Stimulated activated CD4-positive, alpha-beta T cell treated with anti-CD3 and anti-CD28 coated beads, Interleukin-12 subunit alpha, Interleukin-12 subunit beta, amount 100 ng/mL, for 48 hours (primary cell): ENCODE measurements around the gene PCSK7.
"Not testable (repeated sequence)": the region's sequence is repeated elsewhere in the genome, so short reads cannot be mapped to it uniquely, and the experiment has no call there.

Experiments
- DNase-seq, 3 donors: peaks; one replicate each; pipeline ENCODE4 v3.0.0-alpha.2; 2020; ENCODE audit warnings: low read depth in 2 of 3, low spot score in 1 of 3

The PCSK7 gene

GRCh38 chr11:117231842-117232091 lies at the start of gene PCSK7:
TSS of gene PCSK7 (minus strand) at chr11:117232073. CDS start at chr11:117229844, 2,229 bp downstream.
- DNase-seq: peak in 2 of 3 donors; percentile 35 to 65

- no peak for DNase-seq
These were observed 49.3 kb upstream of the PCSK7 start for GRCh38 chr11:117281159-117281558.

GRCh38 chr11:117279711-117280376 lies 48.0 kb upstream of the PCSK7 start:
- no peak for DNase-seq

DNA sequence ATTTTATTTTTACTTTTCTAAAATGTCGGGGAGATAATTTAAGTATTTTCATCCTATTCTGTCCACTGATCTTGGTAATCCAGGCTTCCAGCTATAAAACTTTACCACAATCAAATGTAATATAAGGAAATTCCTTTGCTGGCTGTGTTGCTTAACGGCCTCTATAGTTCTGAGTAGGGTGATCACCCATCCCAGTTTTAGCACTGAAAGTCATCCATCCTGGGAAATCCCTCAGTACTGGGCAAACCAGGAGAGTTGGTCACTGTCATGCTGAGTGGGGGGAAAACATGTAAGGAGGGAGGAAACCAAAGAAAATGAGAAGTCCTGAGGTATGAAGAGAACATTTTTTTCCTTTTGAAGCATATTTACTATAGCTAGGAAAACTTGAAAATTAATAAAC lies 46.5 kb upstream of the PCSK7 start:
- no peak for DNase-seq

DNA sequence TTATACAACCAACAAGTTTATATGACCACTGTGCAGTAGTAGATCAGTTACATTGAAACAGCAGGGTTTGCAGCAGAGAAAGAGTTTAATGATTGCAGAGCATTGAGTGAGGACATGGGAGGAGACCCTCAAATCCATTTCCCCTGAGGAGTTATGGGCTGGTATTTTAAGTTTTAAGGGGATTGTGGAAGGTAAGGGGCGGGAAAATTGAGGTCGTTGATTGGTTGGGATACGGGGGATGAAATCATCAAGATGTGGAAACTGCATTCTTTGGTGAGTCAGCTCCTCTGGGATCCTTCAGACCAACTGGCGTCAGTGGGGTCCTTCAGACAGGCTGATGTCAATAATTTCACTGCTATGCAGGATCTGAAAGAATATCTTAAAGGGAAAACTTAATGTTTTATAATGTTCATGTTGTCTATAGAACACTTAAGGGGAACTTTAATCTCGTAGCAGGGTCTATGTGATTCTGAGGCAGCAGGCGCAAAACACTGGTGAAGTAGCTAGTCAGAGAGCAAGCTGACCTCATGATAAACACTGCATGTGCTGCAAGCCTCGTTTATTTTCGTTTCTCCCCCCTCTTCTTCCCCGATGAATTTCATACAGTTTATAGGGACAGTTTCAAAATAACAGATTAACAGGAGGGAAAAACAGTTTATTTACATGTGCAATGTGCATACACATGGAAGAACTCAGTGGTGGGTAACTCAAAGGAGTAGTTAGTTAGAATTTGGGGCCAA lies 41.8 kb upstream of the PCSK7 start:
- DNase-seq: no peak

- not testable (repeated sequence) for DNase-seq
These were observed 40.3 kb upstream of the PCSK7 start for GRCh38 chr11:117272175-117272574.

DNA sequence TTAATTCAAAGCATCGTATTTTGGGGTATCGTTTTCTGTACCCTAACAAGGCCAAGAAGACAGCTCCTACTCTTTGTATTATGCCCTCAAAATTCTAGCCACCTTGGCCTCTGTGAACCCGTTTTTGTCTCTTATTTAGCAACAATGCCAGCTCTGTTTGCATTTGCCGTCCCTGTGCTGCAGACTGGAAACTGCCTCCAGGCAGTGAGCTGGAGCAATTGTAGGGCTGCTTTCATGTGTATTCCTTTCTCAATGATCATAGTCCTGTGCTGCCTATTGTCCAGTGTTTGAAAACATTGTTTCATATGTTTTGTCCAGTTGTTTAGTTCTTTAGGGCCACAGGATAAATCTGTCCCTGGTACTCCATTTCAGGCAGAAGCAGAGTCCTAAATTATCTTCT lies 39.3 kb upstream of the PCSK7 start:
- no peak for DNase-seq

- no peak for DNase-seq
These were observed 38.0 kb upstream of the PCSK7 start for GRCh38 chr11:117269856-117270255.

GRCh38 chr11:117265745-117266144 lies 33.9 kb upstream of the PCSK7 start:
- no peak for DNase-seq

DNA sequence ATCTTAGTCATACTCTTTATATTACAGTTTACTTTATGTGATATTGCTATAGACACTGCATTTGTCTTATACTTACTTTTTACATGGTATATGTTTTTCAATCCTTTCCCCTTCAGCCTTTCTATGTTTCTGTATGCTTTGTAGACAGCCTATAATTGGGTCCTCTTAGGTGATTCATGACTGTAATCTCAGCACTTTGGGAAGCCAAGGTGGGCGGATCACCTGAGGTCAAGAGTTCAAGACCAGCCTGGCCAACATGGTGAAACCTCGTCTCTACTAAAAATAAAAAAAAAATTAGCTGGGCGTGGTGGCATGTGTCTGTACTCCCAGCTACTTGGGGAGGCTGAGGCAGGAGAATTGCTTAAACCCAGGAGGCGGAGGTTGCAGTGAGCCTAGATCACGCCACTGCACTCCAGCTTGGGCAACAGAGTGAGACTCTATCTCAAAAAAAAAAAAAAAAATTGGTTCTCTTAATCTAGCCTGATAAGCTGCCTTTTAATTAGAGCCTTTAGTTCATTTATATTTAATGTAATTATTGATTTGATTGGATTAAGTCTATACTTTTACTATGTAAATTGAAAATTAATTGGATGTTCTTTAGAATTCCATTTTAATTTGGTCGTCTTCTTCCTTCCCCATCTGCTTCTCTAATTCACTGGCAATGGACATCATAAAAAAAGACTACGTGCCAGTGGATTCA lies 32.9 kb upstream of the PCSK7 start:
- DNase-seq: not testable (repeated sequence)

DNA sequence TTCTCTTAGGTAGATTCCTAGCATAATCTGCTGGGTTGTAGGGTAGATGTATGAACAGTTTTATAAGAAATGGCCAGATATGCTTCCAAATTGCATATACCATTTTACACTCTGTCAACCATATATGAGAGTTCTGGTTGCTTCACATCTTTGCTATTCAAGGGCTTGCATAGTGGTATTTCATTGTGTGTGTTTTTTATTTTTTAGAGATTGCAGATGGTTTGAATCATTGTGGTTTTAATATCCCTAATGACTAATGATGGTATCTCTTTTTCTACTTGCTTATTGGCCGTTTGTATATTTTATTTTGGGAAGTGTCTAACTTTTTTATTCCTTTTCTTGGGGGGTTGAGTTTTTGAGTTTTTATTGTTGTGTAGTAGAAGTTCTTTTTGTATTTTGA lies 27.5 kb upstream of the PCSK7 start:
- no peak for DNase-seq

GRCh38 chr11:117258576-117258975 lies 26.7 kb upstream of the PCSK7 start:
- no peak for DNase-seq

- no peak for DNase-seq
These were observed 24.7 kb upstream of the PCSK7 start for GRCh38 chr11:117256573-117256972.

- DNase-seq: no peak
These were observed 24.1 kb upstream of the PCSK7 start for GRCh38 chr11:117255966-117256365.

DNA sequence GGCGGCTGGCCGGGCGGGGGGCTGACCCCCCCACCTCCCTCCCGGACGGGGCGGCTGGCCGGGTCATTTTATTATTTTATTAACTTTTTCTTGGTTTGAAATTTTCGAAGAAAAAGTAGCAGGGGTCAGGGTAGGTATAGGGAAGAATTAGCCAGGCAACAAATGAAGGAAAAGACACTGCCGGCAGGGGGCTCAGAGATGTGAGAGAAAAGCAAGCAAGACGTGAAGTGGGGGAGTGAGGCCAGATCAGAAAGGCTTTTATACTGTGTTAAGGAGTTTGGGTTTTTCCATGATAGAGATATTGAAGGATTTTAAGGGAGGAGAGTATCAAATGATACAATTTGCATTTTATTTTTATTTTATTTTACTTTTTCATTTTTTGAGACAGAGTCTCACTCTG lies 19.6 kb upstream of the PCSK7 start:
- no peak for DNase-seq

- DNase-seq: no peak
These were observed 17.7 kb upstream of the PCSK7 start for GRCh38 chr11:117249571-117249970.

DNA sequence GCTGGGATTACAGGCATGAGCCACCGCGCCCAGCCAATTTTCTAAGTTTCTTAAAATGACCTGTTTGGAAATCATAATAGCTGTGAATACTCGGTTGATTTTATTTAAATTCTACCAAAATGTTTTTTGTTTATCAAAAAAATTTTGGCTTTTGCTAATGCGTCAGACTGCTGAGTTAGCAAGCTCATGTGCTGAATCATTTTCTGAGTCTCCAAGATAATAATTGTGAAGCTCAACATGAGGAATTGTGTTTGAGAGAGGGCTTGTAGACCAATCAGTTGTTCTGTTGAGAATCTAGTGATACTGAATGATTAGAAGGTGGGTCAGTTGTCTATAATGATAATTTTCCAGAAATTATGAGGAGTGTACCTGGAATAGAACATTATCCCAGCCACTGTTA lies 16.5 kb upstream of the PCSK7 start:
- DNase-seq: no peak

DNA sequence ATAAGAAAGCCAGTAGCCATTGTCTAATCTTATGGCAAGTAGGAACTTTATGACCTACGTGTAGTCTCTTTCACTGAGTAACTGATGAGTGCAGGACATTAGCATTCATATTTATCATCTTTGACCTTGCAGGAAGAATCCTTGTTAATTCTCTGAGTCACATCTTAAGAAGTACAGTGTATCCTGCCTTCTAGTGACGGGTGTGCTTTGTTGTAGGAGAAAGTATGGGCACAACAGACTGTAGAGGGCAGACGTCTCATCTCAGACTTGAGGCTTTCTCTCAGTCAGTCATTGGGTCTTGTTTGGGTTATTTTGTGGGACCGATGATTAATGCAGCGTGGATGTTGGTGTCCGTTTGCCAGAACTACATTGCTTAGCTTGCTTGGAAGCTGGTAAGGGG lies 7.4 kb upstream of the PCSK7 start:
- DNase-seq: no peak

DNA sequence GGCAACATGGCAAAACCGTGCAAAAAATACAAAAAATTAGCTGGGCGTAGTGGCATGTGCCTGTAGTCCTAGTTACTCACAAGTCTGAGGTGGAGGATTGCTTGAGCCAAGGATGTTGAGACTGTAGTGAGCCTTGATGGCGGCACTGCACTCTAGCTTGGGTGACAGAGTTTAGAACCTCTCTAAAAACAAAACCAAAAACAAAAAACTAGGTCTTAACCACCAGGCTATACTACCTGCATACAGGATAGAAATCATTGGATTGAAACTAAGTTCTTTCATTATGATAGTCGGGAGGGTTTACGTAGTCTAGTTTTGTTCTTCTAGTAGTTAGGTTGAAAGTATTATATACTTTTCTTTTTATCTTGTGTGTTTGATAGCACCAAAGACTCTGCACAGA lies 6.3 kb upstream of the PCSK7 start:
- DNase-seq: no peak

DNA sequence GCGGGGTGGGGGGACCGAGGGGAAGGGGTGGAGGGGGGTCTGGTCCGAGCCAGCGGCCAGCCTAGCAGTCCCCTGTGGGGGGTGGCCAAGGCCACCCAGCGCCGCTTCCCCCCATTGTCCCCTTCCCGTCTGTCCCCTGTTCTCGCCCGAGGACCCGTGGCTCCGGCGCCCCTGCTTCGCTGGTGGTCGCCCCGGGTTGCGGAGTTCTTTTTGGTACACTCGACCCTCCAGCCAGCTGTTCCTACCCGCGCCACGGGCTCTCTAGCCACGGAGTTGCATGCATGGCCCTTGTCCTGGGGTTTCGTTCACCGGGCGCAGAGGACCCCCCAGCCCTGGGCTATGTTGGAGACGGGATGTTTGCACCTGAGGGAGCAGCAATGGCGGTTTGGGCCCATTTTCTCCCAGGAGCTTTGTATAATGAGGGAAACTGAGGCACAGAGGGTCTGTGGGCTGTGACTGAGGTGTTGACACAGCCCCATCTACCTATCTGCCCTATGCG lies 1.1 kb upstream of the PCSK7 start:
- DNase-seq: no peak

- peak; percentile 48 to 71 (median 62) for DNase-seq
These were observed 412 bp upstream of the PCSK7 start, which contains the start of gene RNF214 for GRCh38 chr11:117232092-117232878. TSS of gene RNF214 (plus strand) at chr11:117232671. CDS start at chr11:117234273, 1,602 bp downstream.
